Measurements from ENCODE around the gene BARX2. TPM values are rescaled to one million over a fixed set of nuclear protein-coding genes. Genes with fewer than 3 reads are reported as not detected.

Gene BARX2
- total and polyA plus RNA-seq, 2 donors (not counting 1 experiment from before 2014, with no cell fraction given), result not detected

DNA sequence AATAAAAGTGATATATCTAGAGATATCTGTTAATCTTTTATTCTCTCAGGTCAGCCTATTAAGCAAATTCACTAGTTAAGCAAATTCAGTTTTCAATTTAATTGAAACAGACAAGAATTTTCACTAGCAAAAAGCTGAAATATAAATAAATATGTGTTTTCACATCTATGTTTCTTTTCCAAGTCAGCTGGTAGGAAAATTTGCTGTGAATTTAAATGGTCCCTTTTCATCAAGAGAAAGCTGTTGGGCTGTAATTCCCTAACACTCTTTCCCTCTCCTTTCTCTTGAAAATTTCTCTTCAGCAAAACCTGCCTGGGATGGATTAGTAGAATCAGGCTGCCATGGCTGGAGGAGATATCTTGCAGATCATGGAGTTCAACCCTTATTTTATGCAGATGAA, 46.9 kb upstream of the BARX2 start:
- POLR2A ChIA-PET, result no interaction called here
- peaks cover 3% of the 10 kb centered on the region for H3K4me1 Mint-ChIP-seq
- CTCF ChIA-PET, result interaction anchor here (0.7 to 1.9 kb wide), 2 partner anchors 9 to 98 kb away, joined by 3 to 6 read pairs; no protein-coding TSS in a partner anchor
- no peaks in the 10 kb centered on the region for H3K36me3 ChIP-seq (replicated peaks in 1 of 2; ENCODE audit: control extremely low read depth in 1 of 2, control insufficient read depth in 1 of 2, extremely low read depth in 1 of 2, insufficient read depth in 2 of 2, low read length in 1 of 2)
- TF ChIP-seq CTCF (IDR thresholded peaks at IDR 0.05) (no peak), EZH2 (IDR thresholded peaks at IDR 0.05; ENCODE audit: borderline replicate concordance, insufficient read depth, low read depth, low read length, poor library complexity, severe bottlenecking) (no peak)
- no peak overlapping the region for H3K27ac Mint-ChIP-seq
- no peaks in the 10 kb centered on the region for H3K79me2 ChIP-seq (ENCODE audit: control insufficient read depth, insufficient read depth, low read length)
- no peaks in the 10 kb centered on the region for H3K9me3 ChIP-seq (ENCODE audit: control extremely low read depth in 1 of 3, control insufficient read depth in 2 of 3, insufficient read depth in 1 of 3, low read length in 2 of 3)
- H3K4me3 Mint-ChIP-seq, result no peak overlapping the region
- ATAC-seq (ENCODE audit: low read depth), result no peak
- intact Hi-C loops (cut with micrococcal nuclease), result no loop called here
- H3K27ac ChIP-seq (ENCODE audit: low read length in 2 of 2), result no peak overlapping the region
- peaks cover 11% of the 10 kb centered on the region for H3K27me3 Mint-ChIP-seq
- H3K4me1 ChIP-seq (ENCODE audit: control insufficient read depth in 2 of 2, insufficient read depth in 2 of 2, low read length in 2 of 2), result no peaks in the 10 kb centered on the region
- H4K20me1 ChIP-seq (ENCODE audit: control insufficient read depth, insufficient read depth, low read length, poor library complexity, severe bottlenecking), result no peaks in the 10 kb centered on the region
- H3K27me3 ChIP-seq (replicated peaks in 1 of 4; ENCODE audit: control extremely low read depth in 1 of 4, control insufficient read depth in 3 of 4, insufficient read depth in 4 of 4, low read length in 3 of 4), result no peaks in the 10 kb centered on the region
- no peak overlapping the region for H3K9ac ChIP-seq (ENCODE audit: low read length)
- no peak for DNase-seq
- no peak overlapping the region for H2AFZ ChIP-seq (ENCODE audit: insufficient read depth, low read depth, low read length, poor library complexity, severe bottlenecking)
- H3K4me3 ChIP-seq (ENCODE audit: control extremely low read depth in 1 of 5, extremely low read depth in 1 of 5, insufficient read depth in 1 of 5, low read depth in 2 of 5, low read length in 4 of 5), result no peak overlapping the region
- no peak overlapping the region for H3K4me2 ChIP-seq (replicated peaks; ENCODE audit: low read depth, low read length, poor library complexity, severe bottlenecking)
- H3K9me3 Mint-ChIP-seq (ENCODE audit: insufficient read depth), result no peaks in the 10 kb centered on the region

DNA sequence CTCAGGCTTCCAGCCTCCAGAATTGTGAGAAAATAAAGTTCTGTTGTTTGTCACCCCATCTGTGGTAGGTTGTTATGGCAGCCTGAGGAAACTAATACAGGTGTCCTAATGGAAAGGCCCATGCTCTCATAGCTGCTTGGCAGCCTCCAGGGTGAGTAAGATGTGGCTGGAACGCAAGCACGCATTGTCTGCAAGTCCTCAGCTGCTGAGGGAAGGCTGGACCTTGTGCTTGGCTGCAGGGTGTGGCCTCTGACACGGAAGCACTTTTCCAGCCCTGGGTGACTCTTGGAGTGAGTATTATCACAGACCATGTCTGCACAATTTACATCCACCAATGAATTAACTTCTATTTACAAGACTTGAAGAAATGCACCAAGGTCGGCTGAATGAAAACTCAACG, 44.4 kb upstream of the BARX2 start:
- H3K4me2 ChIP-seq (replicated peaks; ENCODE audit: low read depth, low read length, poor library complexity, severe bottlenecking), result no peak overlapping the region
- H3K4me1 Mint-ChIP-seq, result peaks cover 3% of the 10 kb centered on the region
- WGBS (ENCODE audit: insufficient coverage), result 92% methylated on average over 2 of the region's 5 CpGs
- H2AFZ ChIP-seq (ENCODE audit: insufficient read depth, low read depth, low read length, poor library complexity, severe bottlenecking), result no peak overlapping the region
- no peak overlapping the region for H3K27ac Mint-ChIP-seq
- no peak overlapping the region for H3K27ac ChIP-seq (ENCODE audit: low read length in 2 of 2)
- DNase-seq (no peak), ATAC-seq (ENCODE audit: low read depth) (no peak)
- no peak overlapping the region for H3K4me3 Mint-ChIP-seq
- intact Hi-C loops (cut with micrococcal nuclease), result loop anchor here (5.0 kb wide), 2 partner anchors 99 to 1159 kb away; no protein-coding TSS in a partner anchor
- no peaks in the 10 kb centered on the region for H3K9me3 ChIP-seq (ENCODE audit: control extremely low read depth in 1 of 3, control insufficient read depth in 2 of 3, insufficient read depth in 1 of 3, low read length in 2 of 3)
- H3K9me3 Mint-ChIP-seq (ENCODE audit: insufficient read depth), result no peaks in the 10 kb centered on the region
- no peaks in the 10 kb centered on the region for H3K27me3 ChIP-seq (replicated peaks in 1 of 4; ENCODE audit: control extremely low read depth in 1 of 4, control insufficient read depth in 3 of 4, insufficient read depth in 4 of 4, low read length in 3 of 4)
- H3K9ac ChIP-seq (ENCODE audit: low read length), result no peak overlapping the region
- peaks cover 3% of the 10 kb centered on the region for H3K27me3 Mint-ChIP-seq
- H3K79me2 ChIP-seq (ENCODE audit: control insufficient read depth, insufficient read depth, low read length), result no peaks in the 10 kb centered on the region
- no peaks in the 10 kb centered on the region for H3K36me3 ChIP-seq (replicated peaks in 1 of 2; ENCODE audit: control extremely low read depth in 1 of 2, control insufficient read depth in 1 of 2, extremely low read depth in 1 of 2, insufficient read depth in 2 of 2, low read length in 1 of 2)
- TF ChIP-seq EZH2 (IDR thresholded peaks at IDR 0.05; ENCODE audit: borderline replicate concordance, insufficient read depth, low read depth, low read length, poor library complexity, severe bottlenecking) (no peak), CTCF (IDR thresholded peaks at IDR 0.05) (no peak)
- no peaks in the 10 kb centered on the region for H3K4me1 ChIP-seq (ENCODE audit: control insufficient read depth in 2 of 2, insufficient read depth in 2 of 2, low read length in 2 of 2)
- ChIA-PET POLR2A (no interaction called here), CTCF (interaction anchor here (0.6 to 3.0 kb wide), 14 partner anchors 9 to 1301 kb away, joined by 3 to 37 read pairs (median 4); no protein-coding TSS in a partner anchor)
- H3K4me3 ChIP-seq (ENCODE audit: control extremely low read depth in 1 of 5, extremely low read depth in 1 of 5, insufficient read depth in 1 of 5, low read depth in 2 of 5, low read length in 4 of 5), result no peak overlapping the region
- H4K20me1 ChIP-seq (ENCODE audit: control insufficient read depth, insufficient read depth, low read length, poor library complexity, severe bottlenecking), result no peaks in the 10 kb centered on the region
